Neuron (in vitro differentiated cells): Measurements from ENCODE around the gene NR2F6.
A peak's percentile ranks its signal among the peaks of the same experiment; 100 is the strongest.

Source experiments
- H2AFZ ChIP-seq: one replicate; pipeline ENCODE4 v1.6.1; 2013; ENCODE audit warnings: low read depth, mild to moderate bottlenecking, inconsistent platforms, low read length, moderate library complexity
- H3K27me3 ChIP-seq: one replicate; pipeline ENCODE4 v1.6.1; 2013; ENCODE audit warnings: low read length; ENCODE audit not compliant: insufficient read depth
- H3K36me3 ChIP-seq: one replicate; pipeline ENCODE4 v1.6.1; 2013; ENCODE audit warnings: low read length; ENCODE audit not compliant: insufficient read depth
- H3K4me1 ChIP-seq: one replicate; pipeline ENCODE4 v1.6.1; 2013; ENCODE audit warnings: low read length; ENCODE audit not compliant: insufficient read depth
- H3K4me3 ChIP-seq: 2 replicates; pipeline ENCODE4 v1.5.1; 2013; ENCODE audit warnings: mild to moderate bottlenecking, low read length, moderate library complexity
- H3K9me3 ChIP-seq: one replicate; pipeline ENCODE4 v1.6.1; 2013; ENCODE audit warnings: low read length

The NR2F6 gene

GRCh38 chr19:17245535-17245984 lies at the start of gene NR2F6:
NR2F6 (minus strand) TSS chr19:17245919; CDS start chr19:17245220, 699 bp downstream.
- peak within 1 kb of the TSS; percentile 13 for H2AFZ ChIP-seq
- peak within 1 kb of the TSS; percentile 98 for H3K4me3 ChIP-seq
- H3K36me3 ChIP-seq = peaks cover 5% of the 10 kb centered on the region
- no peaks in the 10 kb centered on the region for H3K27me3 ChIP-seq
- peaks cover 40% of the 10 kb centered on the region for H3K4me1 ChIP-seq
- H3K9me3 ChIP-seq = no peaks in the 10 kb centered on the region

GRCh38 chr19:17294051-17294891 lies 48.6 kb upstream of the NR2F6 start:
- Histone ChIP-seq H3K4me1 (no peaks in the 10 kb centered on the region), H3K4me3 (no peak overlapping the region), H3K36me3 (peaks cover 6% of the 10 kb centered on the region), H3K27me3 (no peaks in the 10 kb centered on the region), H3K9me3 (peaks cover 11% of the 10 kb centered on the region), H2AFZ (no peak overlapping the region)

- no peaks in the 10 kb centered on the region for H3K4me1 ChIP-seq
- no peak overlapping the region for H3K4me3 ChIP-seq
- no peaks in the 10 kb centered on the region for H3K27me3 ChIP-seq
- H3K9me3 ChIP-seq = peaks cover 10% of the 10 kb centered on the region
- no peak overlapping the region for H2AFZ ChIP-seq
- peaks cover 6% of the 10 kb centered on the region for H3K36me3 ChIP-seq
Measured at GRCh38 chr19:17293605-17294004, 47.9 kb upstream of the NR2F6 start.

- Histone ChIP-seq H2AFZ (no peak overlapping the region), H3K9me3 (peaks cover 5% of the 10 kb centered on the region), H3K27me3 (no peaks in the 10 kb centered on the region), H3K36me3 (peaks cover 3% of the 10 kb centered on the region), H3K4me1 (no peaks in the 10 kb centered on the region), H3K4me3 (peak overlapping the region; percentile 43)
Measured at GRCh38 chr19:17292301-17293074, 46.8 kb upstream of the NR2F6 start.

- H3K36me3 ChIP-seq = no peaks in the 10 kb centered on the region
- H2AFZ ChIP-seq = no peak overlapping the region
- H3K4me1 ChIP-seq = no peaks in the 10 kb centered on the region
- H3K4me3 ChIP-seq = no peak overlapping the region
- no peaks in the 10 kb centered on the region for H3K27me3 ChIP-seq
- peaks cover 7% of the 10 kb centered on the region for H3K9me3 ChIP-seq
Measured at GRCh38 chr19:17289489-17289888, 43.8 kb upstream of the NR2F6 start.

GRCh38 chr19:17286752-17287151 lies 41.0 kb upstream of the NR2F6 start:
- Histone ChIP-seq H2AFZ (no peak overlapping the region), H3K4me3 (no peak overlapping the region), H3K9me3 (peaks cover 4% of the 10 kb centered on the region), H3K36me3 (no peaks in the 10 kb centered on the region), H3K27me3 (no peaks in the 10 kb centered on the region), H3K4me1 (no peaks in the 10 kb centered on the region)

GRCh38 chr19:17286263-17286662 lies 40.5 kb upstream of the NR2F6 start:
- Histone ChIP-seq H3K4me1 (no peaks in the 10 kb centered on the region), H2AFZ (no peak overlapping the region), H3K36me3 (no peaks in the 10 kb centered on the region)

GRCh38 chr19:17285415-17286135 lies 39.9 kb upstream of the NR2F6 start:
- H3K4me3 ChIP-seq = no peak overlapping the region
- no peaks in the 10 kb centered on the region for H3K4me1 ChIP-seq
- no peaks in the 10 kb centered on the region for H3K36me3 ChIP-seq
- peaks cover 4% of the 10 kb centered on the region for H3K9me3 ChIP-seq
- H3K27me3 ChIP-seq = no peaks in the 10 kb centered on the region
- no peak overlapping the region for H2AFZ ChIP-seq

More at GRCh38 chr19:17286263-17286662, 40.5 kb upstream of the NR2F6 start:
- peaks cover 4% of the 10 kb centered on the region for H3K9me3 ChIP-seq
- no peak overlapping the region for H3K4me3 ChIP-seq
- H3K27me3 ChIP-seq = no peaks in the 10 kb centered on the region

GRCh38 chr19:17283504-17283996 lies 37.8 kb upstream of the NR2F6 start:
- Histone ChIP-seq H2AFZ (no peak overlapping the region), H3K27me3 (no peaks in the 10 kb centered on the region), H3K4me3 (no peak overlapping the region), H3K9me3 (peaks cover 4% of the 10 kb centered on the region), H3K4me1 (no peaks in the 10 kb centered on the region), H3K36me3 (no peaks in the 10 kb centered on the region)

GRCh38 chr19:17282488-17283125 lies 36.9 kb upstream of the NR2F6 start:
- H2AFZ ChIP-seq = no peak overlapping the region
- H3K36me3 ChIP-seq = no peaks in the 10 kb centered on the region
- peak overlapping the region; percentile 7 for H3K4me3 ChIP-seq
- H3K27me3 ChIP-seq = no peaks in the 10 kb centered on the region
- H3K4me1 ChIP-seq = no peaks in the 10 kb centered on the region
- peaks cover 4% of the 10 kb centered on the region for H3K9me3 ChIP-seq

GRCh38 chr19:17281391-17282304 lies 35.9 kb upstream of the NR2F6 start, which contains the start of gene ANKLE1:
ANKLE1 (plus strand) TSS chr19:17281901; CDS start chr19:17281921, 20 bp downstream.
- Histone ChIP-seq H3K27me3 (no peaks in the 10 kb centered on the region), H3K4me1 (no peaks in the 10 kb centered on the region), H3K36me3 (peaks cover 4% of the 10 kb centered on the region), H3K9me3 (peaks cover 4% of the 10 kb centered on the region), H2AFZ (no peak within 1 kb of the TSS), H3K4me3 (peak within 1 kb of the TSS; percentile 7)
